Measurements from ENCODE around the gene MRPS5. TPM values are rescaled to one million over a fixed set of nuclear protein-coding genes. Genes with fewer than 3 reads are reported as not detected.
A peak's percentile ranks its signal among the peaks of the same experiment; 100 is the strongest.
"Not testable (repeated sequence)": the region's sequence is repeated elsewhere in the genome, so short reads cannot be mapped to it uniquely, and the experiment has no call there.

The MRPS5 gene
- total RNA-seq, result 49.0 TPM

DNA sequence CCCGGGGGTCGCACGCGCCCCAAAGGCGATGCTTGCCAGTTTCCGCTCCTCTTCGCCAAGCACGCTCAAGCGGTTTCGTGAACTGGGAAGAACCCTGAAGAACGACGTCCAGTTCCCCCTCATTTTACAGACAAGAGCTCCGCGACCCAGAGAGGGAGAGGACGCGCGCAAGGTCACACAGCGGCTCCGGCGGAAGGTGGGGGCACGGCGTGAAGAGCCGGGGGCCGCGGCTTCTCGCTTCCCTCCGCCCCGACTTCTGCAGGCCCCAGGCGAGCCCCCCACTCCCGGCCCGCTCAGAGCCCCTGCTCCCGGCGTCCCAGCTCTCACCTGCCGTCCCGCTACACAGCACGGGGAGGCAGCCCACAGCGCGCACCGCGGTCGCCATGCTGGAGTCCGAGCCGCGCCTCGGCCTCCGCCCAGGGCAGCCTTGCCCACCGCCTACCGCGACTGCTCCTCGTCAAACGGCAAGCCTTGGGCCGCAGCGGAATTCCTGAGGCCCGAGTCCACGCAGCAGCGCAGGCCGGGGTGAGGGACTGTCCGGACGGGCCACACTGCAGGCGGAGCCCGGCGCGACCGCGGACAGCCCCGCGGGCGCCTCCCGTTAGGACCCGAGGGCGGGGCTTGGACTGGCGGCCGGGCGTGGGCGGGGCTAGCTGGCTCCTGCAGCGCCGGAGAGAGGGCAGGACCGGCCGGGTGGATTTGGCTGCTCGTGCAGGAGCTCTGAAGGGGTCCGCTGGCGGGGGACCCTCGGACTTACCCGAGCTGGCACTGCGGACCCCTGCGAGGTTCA lies at the start of gene MRPS5:
MRPS5 (minus strand) TSS at position 402 of the 790 bp plus-strand sequence; CDS start at position 385, 17 bp downstream.
- peak; percentile 74 for DNase-seq

DNA sequence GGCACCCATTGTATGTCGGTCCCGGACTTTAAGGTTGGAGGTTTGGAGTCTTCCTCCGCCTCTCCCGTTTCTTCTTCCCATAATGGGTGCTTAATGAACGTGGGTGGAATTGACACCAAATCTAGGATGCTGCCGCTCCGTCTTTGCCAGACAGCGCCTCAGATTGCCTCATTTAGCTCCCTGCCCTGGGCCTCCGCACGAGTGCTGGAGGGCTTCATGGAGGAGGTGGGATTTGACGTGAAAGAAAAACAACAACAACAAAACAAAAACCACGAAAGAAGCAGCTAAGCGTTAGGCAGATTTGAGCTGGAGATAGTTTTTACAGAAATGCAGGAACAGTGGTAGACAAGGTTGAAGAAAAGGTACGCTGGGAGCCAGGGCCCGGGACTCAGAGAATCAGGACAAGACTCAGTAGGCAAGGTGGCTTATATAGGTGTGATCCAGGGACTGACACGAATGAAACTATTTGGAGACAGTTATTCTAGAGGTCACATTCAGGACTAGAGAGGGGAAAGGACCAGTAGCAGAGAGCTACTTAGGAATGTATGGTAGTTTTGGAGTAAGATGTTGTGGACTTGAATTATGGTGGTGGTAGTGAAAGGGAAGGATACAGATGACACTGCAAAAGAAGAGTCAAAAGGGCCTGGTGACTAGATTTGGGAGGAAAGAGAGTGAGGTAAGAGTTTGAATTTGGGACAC lies 44.6 kb upstream of the MRPS5 start:
- no peak for DNase-seq

GRCh38 chr2:95165371-95166064 lies 43.9 kb upstream of the MRPS5 start, which contains the start of gene ZNF2:
ZNF2 (plus strand) TSS chr2:95165809; CDS start chr2:95176227, 10,418 bp downstream.
- DNase-seq, result peak; percentile 94

DNA sequence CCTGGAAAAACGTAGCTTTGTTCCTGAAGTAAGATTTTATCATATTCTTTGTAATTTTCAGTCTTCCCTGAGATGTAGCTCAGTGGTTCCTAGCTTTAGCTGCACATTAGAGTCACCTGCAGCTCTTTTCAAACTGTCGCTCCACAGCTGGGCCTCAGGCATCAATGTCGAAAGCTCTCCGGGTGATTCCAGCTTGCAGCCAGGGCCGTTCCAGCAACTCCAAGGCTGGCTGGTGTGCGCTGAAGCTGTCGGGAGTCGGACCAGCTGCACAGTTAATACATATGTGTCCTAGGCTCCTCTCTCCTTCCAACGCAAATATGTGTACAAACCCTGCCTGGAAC lies 43.4 kb upstream of the MRPS5 start:
- no peak for DNase-seq

GRCh38 chr2:95159690-95160449 lies 38.3 kb upstream of the MRPS5 start, which contains the start of gene ZNF514:
ZNF514 (minus strand) TSS chr2:95159848; CDS start chr2:95153253, 6,595 bp downstream.
- DNase-seq, result peak; percentile 59

GRCh38 chr2:95158891-95159619 lies 37.4 kb upstream of the MRPS5 start:
- DNase-seq, result peak; percentile 24

- no peak for DNase-seq
Measured at GRCh38 chr2:95158441-95158840, 36.8 kb upstream of the MRPS5 start.

GRCh38 chr2:95149397-95149984 lies 27.9 kb upstream of the MRPS5 start:
- no peak for DNase-seq

DNA sequence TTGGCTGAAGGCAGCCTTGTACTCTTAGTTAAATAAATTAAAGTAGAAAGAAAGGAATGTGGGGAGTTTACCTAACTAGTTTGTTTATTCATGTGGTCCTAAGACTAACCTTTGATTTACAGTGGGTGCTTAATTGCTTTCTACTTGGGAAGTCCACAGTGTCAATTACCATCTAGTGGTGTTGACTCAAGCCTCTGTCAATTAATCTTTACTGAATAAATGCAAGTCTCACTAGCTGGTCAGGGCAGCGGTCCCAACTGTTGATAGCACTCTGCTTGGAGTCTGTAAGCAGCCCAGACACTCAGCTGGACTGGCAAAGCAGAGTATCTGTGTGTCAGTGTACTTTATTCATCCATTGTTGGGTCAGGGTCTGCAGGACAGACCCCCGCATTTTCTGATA lies 22.2 kb upstream of the MRPS5 start:
- DNase-seq, result no peak

- DNase-seq, result no peak
Measured at GRCh38 chr2:95138702-95139101, 17.1 kb upstream of the MRPS5 start.

- DNase-seq, result no peak
Measured at GRCh38 chr2:95122197-95122551, 566 bp upstream of the MRPS5 start.

DNA sequence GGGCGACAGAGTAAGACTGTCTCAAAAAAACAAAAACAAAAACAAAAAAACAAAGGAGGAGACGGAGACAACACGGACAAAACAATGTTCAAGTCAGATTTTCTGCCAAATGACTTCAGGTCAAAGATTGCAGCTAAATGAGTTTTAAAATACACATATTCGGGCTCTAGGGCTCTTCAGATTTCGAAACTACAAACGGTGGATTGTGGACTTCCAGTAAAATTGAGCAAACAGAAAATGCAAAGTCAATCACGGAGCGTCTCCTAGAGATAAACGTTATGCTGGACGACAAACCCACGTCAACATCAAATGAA lies 558 bp downstream of the MRPS5 start:
- no peak for DNase-seq

- peak; percentile 53 for DNase-seq
Measured at GRCh38 chr2:95115418-95115817, 6.2 kb downstream of the MRPS5 start.

GRCh38 chr2:95113464-95113863 lies 8.1 kb downstream of the MRPS5 start:
- DNase-seq, result no peak

- no peak for DNase-seq
Measured at GRCh38 chr2:95110395-95110794, 11.2 kb downstream of the MRPS5 start.

DNA sequence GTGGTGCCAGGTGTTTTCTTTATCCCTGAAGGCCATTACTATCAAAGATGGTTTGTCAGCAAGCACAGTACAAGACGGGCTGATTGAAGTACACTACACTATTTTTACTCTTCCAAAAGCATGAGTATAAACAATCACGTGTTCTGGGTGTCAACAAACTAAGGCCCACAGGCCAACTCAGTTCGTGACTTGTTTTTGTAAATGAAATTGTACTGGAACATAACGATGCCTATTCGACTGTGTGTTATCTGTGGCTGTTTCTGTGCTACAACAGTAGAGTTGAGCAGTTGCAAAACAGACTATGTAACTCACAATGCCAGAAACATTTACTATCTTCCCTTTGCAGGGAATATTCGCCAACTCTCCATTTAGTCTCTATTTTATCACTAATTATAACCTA lies 12.3 kb downstream of the MRPS5 start:
- DNase-seq, result no peak

- no peak for DNase-seq
Measured at GRCh38 chr2:95106081-95106480, 15.5 kb downstream of the MRPS5 start.

GRCh38 chr2:95104606-95105005 lies 17.0 kb downstream of the MRPS5 start:
- DNase-seq, result no peak

GRCh38 chr2:95099910-95100309 lies 21.7 kb downstream of the MRPS5 start:
- no peak for DNase-seq

DNA sequence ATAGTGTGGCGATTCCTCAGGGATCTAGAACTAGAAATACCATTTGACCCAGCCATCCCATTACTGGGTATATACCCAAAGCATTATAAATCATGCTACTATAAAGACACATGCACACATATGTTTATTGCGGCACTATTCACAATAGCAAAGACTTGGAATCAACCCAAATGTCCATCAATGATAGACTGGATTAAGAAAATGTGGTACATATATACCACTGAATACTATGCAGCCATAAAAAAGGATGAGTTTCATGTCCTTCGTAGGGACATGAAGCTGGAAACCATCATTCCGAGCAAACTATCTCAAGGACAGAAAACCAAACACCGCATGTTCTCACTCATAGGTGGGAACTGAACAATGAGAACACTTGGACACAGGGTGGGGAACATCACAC lies 23.3 kb downstream of the MRPS5 start:
- DNase-seq, result not testable (repeated sequence)

GRCh38 chr2:95091885-95092555 lies 29.6 kb downstream of the MRPS5 start:
- DNase-seq, result no peak

Data from occipital lobe (tissue), 2 donors.